ENCODE results near the gene SLC25A22. TPM values are rescaled to one million over a fixed set of nuclear protein-coding genes. Genes with fewer than 3 reads are reported as not detected.

Gene SLC25A22
- total and polyA plus RNA-seq, 9 of the 15 experiments (the other 6 are each of a cell fraction or from before 2014, with no cell fraction given): 0.41 to 55.4 (median 11.4) TPM

- TF ChIP-seq NBN (IDR thresholded peaks at IDR 0.05; ENCODE audit: low read depth): no peak
- TF ChIP-seq WHSC1 (IDR thresholded peaks at IDR 0.05; ENCODE audit: low read length): no peak
- TF ChIP-seq TEAD4 (IDR thresholded peaks at IDR 0.05; ENCODE audit: low read length): no peak
- no peak for TF ChIP-seq TEAD4 (CRISPR knock-in tag; IDR thresholded peaks at IDR 0.05; ENCODE audit: borderline replicate concordance)
- TF ChIP-seq, protein P1, sequence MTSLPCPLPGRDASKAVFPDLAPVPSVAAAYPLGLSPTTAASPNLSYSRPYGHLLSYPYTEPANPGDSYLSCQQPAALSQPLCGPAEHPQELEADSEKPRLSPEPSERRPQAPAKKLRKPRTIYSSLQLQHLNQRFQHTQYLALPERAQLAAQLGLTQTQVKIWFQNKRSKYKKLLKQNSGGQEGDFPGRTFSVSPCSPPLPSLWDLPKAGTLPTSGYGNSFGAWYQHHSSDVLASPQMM (CRISPR knock-in tag; IDR thresholded peaks at IDR 0.05): no peak
- no peak for TF ChIP-seq PYGO2 (tag; IDR thresholded peaks at IDR 0.05)
- TF ChIP-seq EGR1 (conservative IDR thresholded peaks at IDR 0.05): no peak
- TF ChIP-seq, protein P2, sequence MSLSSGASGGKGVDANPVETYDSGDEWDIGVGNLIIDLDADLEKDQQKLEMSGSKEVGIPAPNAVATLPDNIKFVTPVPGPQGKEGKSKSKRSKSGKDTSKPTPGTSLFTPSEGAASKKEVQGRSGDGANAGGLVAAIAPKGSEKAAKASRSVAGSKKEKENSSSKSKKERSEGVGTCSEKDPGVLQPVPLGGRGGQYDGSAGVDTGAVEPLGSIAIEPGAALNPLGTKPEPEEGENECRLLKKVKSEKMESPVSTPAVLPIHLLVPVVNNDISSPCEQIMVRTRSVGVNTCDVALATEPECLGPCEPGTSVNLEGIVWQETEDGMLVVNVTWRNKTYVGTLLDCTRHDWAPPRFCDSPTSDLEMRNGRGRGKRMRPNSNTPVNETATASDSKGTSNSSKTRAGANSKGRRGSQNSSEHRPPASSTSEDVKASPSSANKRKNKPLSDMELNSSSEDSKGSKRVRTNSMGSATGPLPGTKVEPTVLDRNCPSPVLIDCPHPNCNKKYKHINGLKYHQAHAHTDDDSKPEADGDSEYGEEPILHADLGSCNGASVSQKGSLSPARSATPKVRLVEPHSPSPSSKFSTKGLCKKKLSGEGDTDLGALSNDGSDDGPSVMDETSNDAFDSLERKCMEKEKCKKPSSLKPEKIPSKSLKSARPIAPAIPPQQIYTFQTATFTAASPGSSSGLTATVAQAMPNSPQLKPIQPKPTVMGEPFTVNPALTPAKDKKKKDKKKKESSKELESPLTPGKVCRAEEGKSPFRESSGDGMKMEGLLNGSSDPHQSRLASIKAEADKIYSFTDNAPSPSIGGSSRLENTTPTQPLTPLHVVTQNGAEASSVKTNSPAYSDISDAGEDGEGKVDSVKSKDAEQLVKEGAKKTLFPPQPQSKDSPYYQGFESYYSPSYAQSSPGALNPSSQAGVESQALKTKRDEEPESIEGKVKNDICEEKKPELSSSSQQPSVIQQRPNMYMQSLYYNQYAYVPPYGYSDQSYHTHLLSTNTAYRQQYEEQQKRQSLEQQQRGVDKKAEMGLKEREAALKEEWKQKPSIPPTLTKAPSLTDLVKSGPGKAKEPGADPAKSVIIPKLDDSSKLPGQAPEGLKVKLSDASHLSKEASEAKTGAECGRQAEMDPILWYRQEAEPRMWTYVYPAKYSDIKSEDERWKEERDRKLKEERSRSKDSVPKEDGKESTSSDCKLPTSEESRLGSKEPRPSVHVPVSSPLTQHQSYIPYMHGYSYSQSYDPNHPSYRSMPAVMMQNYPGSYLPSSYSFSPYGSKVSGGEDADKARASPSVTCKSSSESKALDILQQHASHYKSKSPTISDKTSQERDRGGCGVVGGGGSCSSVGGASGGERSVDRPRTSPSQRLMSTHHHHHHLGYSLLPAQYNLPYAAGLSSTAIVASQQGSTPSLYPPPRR (CRISPR knock-in tag; IDR thresholded peaks at IDR 0.05; ENCODE audit: borderline replicate concordance): no peak
- no peak for TF ChIP-seq HCFC1 (IDR thresholded peaks at IDR 0.05; ENCODE audit: low read depth, low read length)
- TF ChIP-seq, protein P3, sequence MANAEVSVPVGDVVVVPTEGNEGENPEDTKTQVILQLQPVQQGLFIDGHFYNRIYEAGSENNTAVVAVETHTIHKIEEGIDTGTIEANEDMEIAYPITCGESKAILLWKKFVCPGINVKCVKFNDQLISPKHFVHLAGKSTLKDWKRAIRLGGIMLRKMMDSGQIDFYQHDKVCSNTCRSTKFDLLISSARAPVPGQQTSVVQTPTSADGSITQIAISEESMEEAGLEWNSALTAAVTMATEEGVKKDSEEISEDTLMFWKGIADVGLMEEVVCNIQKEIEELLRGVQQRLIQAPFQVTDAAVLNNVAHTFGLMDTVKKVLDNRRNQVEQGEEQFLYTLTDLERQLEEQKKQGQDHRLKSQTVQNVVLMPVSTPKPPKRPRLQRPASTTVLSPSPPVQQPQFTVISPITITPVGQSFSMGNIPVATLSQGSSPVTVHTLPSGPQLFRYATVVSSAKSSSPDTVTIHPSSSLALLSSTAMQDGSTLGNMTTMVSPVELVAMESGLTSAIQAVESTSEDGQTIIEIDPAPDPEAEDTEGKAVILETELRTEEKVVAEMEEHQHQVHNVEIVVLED (CRISPR knock-in tag; IDR thresholded peaks at IDR 0.05): no peak
- no peak for TF ChIP-seq HNRNPLL (IDR thresholded peaks at IDR 0.05; ENCODE audit: low read depth, low read length, poor library complexity, severe bottlenecking)
- TF ChIP-seq POLR3A (IDR thresholded peaks at IDR 0.05; ENCODE audit: borderline replicate concordance, extremely low read depth, insufficient read depth, insufficient read length): no peak
- no peak for TF ChIP-seq USF2 (CRISPR knock-in tag; IDR thresholded peaks at IDR 0.05)
- no peak for TF ChIP-seq SRSF7 (optimal IDR thresholded peaks at IDR 0.05; ENCODE audit: low read depth, low read length)
- no peak for TF ChIP-seq CBFA2T3 (IDR thresholded peaks at IDR 0.05)
- TF ChIP-seq ZNF324 (CRISPR knock-in tag; IDR thresholded peaks at IDR 0.05): no peak
- no peak for TF ChIP-seq ARID3B (CRISPR knock-in tag; IDR thresholded peaks at IDR 0.05; ENCODE audit: borderline replicate concordance)
- no peak for TF ChIP-seq RBBP5 (IDR thresholded peaks at IDR 0.05; ENCODE audit: borderline replicate concordance, insufficient read depth, low read length, poor library complexity, severe bottlenecking)
- TF ChIP-seq PML (IDR thresholded peaks at IDR 0.05; ENCODE audit: low read length): no peak
- TF ChIP-seq NUFIP1 (IDR thresholded peaks at IDR 0.05; ENCODE audit: partially characterized antibody): no peak
- no peak for TF ChIP-seq PTBP1 (IDR thresholded peaks at IDR 0.05; ENCODE audit: low read depth, low read length)
These were observed 50.1 kb downstream of the SLC25A22 start (continued) for GRCh38 chr11:748007-748359.

Data from K562 (cell line).